ENCODE results near the gene EPN3.

EPN3 gene

DNA sequence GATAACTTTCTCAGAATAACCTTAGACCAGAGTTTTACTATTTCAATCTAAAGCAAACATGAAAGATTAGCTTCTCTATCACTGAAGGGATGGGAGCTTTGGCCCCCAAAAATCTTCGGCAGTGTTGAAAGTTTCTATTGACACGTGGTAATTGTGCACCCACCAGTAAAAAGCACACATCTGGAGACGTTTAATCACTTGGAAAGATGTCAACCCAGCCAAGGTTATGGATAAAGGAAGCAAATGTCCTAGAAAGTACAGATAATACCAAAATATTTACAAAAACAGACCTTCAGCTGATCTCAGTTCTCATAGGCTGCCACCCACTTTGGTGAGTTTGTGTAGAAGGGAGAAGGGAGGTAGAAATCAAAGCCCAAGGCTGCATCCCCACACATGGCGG lies 19.0 kb upstream of the EPN3 start:
- no peak for DNase-seq

DNA sequence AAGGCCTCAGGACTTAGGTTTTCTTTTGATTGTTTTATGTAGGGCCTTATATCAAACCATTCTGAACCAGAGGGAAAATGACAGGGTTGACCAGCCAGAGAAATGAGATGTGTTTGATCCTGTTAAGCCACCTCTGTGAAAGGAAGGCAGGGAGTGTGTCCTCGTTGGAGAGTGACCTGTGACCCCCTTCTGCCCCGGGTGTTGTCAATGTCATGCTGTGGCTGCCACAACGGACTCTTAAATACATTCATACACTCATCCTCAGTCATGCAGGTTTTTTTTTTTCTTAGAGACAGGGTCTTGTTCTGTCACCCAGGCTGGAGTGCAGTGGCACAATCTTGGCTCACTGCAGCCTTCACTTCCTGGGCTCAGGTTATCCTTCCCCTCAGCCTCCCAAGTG lies 18.1 kb upstream of the EPN3 start:
- DNase-seq, result no peak

DNA sequence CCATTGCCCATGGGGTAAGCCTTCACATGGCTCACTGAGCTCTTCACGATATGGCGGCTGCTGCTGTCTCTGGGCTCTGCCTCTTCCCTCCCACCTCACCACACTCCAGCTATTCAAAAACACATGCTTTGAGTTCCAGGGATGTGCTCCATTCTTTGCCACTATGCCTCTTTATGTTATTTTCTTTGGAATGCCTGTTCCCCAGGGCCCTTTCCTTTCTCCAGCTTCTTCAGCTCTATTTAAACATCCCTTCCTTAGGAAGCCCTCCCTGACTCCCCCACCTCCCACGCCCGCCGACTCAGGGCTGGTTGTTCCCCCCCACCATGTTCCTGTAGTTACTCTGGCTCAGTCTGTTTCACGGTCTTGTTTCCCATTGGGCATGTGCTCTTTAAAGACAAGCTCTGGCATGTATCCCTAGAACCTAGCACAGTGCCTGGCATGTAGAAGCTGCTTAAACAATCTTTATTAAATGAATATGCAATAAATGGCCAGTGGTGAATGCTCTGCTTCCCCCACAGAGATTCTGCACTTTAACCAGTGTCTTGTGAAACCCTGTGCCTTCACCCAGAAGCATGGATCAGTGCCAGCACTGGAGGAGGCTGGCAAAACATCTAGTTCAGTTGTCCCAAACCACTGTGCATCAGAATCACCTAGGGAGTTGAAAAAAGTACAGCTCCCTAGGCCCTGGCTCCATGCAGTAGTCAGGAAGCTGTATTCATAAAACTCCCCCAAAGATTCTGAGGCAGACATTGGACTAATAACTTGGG lies 17.4 kb upstream of the EPN3 start:
- DNase-seq, result no peak

DNA sequence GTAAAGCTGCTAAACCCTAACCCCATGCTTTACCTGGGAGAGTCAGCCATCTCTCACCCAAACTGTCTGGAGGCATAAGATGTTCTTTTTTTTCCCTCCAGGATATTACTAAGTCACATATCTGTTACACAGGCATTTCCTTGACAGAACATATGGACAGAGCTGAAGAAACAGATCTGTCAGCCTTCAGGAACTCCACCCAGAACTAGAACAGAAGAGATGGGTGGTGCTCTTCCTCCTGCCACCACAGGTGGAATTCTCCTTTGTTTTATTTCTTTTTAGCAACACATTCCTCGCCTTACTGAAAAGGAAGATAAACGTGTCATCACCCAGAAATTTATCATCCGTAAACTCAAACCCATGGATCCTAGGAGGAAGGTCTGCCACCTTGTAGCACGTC lies 15.5 kb upstream of the EPN3 start:
- DNase-seq, result no peak

DNA sequence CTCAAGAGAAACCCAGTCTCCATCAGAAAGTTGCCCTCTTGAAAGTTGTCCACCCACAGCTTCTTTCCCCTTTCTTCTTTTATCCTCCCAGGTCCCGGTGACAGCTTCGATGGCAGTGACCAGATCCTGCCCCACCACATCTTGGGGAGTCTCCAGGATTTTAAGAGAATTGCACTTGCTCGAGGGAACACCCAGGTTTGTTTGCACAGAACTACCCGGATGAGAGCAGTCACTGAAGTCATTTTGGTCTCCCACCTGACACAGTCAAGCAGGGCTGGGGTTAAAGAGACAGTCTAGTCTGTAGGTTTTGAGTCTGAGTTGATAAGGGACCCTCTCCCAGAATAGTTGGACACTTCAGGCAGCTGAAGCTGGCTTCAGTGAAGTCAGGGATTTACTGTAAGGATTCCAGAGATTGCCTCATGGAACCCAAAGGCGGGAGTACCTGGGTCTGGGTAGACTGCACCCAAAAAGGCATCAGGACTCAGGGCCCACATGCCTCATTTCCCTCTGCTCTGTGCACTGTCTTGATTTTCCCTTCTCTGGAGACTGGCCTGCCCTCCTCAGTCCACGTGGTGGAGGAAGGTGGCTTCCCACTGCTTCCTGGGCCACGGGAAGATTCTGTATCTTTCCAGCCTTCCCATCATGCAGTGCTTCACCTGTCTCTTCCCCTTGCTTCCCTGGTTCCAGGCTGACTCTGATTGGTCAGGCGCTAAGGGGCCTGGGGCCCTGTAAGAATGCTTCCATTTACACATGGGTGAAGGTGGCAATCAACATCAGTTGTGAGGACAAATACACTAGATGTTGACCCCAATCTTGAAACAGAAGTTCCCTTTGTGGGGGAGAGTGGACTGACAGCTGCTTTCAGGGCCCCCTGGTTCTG lies 14.8 kb upstream of the EPN3 start:
- DNase-seq, result no peak

DNA sequence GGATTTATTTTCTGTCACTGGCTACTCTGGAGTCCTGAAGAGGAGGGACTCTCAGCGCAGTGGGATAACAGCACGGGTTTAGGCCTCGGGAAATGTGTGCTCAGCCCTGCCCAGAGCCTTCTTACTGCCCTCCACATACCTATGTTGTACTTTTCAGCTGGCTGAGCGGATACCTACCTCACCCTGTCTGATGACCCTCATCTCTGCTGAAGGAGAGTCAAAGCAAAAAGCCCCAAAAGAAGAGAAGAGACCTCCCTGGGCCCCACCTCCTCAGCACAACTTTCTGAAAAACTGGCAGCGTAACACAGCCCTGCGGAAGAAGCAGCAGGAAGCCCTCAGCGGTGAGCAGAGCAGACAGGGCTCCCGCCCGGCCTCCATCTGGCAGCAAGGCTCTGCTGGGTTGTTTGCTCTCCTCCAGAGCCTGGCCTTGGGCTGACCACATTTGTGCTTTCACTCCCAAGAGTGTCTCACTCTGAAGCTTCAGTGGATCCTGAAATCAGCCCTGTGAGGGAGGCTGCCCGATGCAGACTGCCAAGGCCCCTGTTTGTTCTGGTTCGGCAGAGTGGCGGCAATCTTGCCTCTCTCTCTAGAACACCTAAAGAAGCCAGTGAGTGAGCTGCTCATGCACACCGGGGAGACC lies 14.0 kb upstream of the EPN3 start:
- no peak for DNase-seq

DNA sequence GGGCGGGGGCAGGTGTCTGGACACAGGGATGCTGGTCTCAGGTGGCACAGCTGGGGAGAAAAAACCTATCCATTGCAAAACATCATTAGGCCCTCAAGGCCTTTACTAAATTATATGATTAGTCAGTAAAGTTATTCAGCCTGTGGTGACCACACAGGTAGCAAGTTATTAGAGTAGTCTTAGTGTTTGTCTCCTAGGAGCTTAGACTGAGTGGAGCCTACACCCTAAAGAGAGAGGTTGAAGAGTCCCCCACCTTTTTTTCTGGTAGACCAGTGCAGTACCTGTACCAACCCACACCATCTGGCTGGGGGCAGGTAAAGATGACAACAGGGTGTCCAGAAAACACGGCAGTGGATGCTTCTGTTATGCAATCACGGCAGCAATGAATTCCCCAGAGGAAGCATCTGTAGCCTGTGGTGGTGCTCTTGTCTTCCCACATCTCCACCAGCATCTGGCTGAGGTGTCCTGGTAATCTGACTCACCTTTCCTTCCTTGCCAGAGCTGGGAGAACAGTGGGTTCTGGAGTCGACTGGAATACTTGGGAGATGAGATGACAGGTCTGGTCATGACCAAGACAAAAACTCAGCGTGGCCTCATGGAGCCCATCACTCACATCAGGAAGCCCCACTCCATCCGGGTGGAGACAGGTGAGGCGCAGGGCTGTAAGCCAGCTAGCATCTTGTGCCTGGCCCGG lies 13.2 kb upstream of the EPN3 start:
- DNase-seq, result no peak

DNA sequence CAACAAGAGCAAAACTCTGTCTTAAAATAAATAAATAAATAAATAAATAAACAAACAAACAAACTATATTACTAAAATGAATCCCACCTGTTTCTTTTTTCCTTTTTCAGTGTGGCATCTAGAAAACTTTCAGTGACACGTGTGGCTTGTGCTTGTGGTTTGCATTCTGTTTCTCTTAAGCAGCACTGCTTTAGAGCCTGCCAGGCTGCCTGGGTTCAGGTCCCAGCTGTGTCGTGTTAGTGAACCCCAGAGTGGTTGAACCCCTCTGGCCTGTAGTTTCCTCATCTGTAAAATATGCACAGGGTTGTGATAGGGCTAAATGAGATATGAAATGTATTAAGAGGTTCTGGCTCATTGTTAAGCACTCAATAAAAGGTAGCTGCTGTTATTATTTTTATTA lies 12.1 kb upstream of the EPN3 start:
- DNase-seq, result no peak

DNA sequence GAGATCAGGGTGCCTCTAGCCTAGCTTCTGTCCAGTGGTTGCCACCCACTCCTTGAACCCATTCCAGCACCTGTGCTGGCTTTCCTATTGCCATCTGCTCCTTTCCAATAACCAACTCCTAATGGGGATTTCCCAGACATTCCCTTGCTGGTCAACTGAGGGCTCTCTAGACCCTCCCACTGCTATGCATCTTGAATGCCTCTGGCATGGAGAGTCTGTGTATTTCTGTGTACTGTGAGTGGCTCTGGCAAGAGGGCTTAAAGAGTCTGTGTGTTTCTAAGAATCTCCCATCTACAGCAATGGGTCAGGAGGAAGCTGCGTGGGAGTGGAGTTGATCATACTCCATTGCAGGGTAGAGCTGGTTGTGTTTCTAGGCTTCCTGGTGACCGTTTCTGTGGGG lies 11.0 kb upstream of the EPN3 start:
- no peak for DNase-seq

DNA sequence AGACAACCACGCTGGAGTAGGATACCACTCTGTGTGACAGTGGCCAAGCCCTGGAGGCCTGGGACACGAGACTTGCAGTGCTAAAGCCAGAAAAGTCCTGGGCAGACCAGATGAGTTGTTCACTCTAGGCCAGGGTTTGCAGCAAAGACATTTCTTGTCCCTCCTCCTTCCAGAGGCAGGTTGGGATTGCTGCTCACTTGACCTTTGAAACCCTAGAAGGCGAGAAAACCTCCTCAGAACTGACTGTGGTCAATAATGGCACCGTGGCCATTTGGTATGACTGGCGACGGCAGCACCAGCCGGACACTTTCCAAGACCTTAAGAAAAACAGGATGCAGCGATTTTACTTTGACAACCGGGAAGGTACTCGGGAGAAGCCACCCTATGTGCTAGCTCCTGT lies 9.8 kb upstream of the EPN3 start:
- no peak for DNase-seq

DNA sequence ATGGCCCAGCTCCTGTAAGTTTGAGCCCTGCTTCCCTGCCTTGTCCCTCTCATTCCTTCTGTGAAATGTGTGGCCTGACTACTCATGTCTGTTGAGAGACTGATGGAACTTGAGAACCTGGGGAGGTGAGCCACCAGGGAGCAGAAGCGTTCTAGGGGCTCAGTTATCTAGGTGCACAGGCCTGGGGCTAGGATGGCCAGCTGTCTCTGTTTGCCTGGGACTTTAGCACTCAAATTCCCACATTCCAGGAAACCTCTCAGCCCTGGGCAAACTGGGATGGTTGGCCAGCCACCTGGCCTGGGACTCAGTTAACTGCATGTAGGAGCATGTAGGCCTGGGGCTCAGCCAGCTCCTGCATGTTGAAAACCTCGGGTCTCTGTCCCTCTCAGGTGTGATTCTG lies 9.3 kb upstream of the EPN3 start:
- DNase-seq, result no peak

DNA sequence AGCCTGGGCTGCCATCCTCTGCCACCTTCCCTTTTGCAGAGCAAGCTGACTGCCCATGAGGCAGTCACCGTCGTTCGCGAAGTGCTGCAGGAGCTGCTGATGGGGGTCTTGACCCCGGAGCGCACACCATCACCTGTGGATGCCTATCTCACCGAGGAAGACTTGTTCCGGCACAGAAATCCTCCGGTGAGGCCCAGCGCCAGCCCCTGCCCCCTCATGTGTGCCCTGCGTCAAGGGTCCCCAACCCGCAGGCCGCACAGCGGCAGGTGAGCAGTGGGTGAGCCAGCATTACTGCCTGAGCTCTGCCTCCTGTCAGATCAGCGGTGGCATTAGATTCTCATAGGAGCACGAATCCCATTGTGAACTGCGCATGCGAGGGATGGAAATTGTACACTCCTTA lies 7.7 kb upstream of the EPN3 start:
- DNase-seq, result no peak

DNA sequence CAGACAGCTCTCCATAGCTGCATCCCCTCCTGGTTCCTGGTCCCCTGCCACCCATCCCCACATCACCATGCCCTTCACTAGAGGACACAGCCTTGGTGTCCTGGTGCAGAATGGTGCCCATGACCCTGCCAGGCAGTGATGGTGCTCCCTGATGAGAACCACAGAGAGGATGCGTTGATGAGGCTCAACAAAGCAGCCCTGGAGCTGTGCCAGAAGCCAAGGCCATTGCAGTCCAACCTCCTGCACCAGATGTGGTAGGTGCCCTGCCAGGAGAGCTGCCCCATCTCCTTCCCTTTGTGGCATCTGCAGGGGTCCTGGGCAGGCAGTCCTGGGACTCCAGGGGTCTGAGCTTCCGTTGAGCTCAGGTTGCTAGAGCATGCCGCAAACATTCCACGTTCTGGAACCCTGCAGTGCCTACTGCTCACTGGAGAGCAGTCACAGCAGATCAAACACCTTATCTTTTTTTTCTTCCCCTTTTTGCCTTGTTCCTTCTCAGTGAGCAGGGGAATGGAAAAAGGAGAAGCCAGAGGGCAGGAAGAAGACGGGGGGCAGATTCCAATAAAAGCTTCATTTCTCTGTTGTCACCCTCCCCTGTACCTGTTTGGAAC lies 5.3 kb upstream of the EPN3 start:
- DNase-seq, result no peak

DNA sequence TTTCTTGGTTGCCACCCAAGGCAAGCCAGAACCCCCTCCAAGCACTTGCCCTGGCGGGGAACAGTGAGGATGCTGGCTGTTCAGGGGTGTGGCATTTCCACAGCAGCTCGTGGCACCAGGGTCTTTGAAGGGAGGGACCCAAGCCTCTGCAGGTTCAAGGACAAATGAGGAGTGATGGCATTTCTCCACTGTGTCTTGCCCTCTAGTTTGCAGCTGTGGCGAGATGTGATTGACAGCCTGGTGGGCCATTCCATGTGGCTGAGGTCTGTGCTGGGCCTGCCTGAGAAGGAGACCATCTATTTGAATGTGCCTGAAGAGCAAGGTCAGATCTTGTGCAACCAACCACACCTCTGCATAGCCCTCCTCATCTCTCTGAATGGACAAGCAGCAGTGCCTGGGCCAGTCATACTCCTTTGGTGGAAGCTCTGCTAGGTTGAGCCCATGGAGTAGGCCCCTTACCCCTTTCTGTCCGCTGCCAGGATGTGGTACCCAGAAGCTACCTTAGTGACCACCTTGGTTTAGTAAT lies 4.5 kb upstream of the EPN3 start:
- no peak for DNase-seq

DNA sequence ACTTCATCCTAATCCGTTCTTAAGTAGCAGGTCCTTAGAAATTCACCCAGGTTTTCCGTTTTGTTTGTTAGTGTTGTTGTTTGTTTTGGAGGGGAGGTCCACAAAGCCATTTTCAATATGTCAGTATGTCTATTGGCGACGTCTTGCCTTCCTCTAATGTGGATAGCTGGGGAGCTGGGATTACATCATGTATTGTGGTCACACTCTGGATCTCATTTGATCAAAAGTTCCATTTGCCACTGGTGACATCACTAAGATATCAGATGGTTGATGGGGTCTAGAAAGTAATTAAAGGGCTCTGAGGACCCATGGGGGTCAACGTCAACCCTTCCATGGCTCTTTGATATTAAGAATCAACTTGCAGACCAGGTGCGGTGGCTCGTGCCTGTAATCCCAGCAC lies 2.7 kb upstream of the EPN3 start:
- DNase-seq, result no peak

DNA sequence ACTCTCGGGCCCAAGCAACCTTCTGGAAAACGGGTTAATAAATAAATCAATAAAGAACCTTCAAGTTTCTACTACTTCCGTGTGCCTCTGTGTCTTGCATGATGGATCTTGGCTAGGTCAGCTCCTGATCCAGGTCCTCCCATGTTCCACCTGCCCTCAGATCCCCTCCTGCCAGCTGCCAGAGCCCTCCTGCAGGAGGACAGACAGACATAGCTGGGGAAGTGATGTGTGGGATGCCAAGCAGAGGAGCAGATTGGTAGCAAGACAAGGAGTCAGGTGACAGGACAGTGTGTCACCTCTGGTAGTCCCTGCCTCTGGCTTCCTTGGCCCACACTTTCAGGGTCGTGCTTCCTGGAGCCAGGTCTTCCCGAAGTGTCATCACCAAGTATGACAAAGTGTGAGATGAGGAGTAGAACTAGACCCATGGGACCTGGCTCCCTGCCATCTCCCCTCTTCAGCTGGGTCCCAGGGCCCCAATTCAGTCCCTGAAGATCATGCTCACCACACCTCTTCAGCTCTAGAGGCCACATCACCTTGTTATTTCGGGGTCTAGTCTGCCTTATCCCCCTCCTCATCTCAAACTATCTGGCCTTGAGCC lies 1.0 kb upstream of the EPN3 start:
- no peak for DNase-seq

DNA sequence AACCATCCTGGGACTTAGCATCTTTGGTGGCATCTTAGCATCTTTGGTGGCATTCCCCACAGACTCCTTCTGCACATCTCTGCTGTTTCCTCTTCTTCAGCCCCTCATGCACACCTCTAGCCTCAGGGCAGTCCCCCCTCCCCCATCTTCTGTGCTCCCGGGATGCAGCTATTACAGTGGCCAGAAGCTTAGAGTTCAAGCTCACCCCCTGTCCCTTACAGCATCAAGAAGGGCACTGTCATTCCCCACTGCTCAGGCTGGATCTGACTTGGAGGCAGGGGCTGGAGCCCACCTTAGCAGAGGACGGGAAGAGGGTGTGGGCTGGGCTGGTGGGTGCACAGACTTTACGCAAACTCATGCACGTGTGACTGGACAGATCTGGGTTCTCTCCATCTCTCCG lies 650 bp downstream of the EPN3 start:
- no peak for DNase-seq

DNA sequence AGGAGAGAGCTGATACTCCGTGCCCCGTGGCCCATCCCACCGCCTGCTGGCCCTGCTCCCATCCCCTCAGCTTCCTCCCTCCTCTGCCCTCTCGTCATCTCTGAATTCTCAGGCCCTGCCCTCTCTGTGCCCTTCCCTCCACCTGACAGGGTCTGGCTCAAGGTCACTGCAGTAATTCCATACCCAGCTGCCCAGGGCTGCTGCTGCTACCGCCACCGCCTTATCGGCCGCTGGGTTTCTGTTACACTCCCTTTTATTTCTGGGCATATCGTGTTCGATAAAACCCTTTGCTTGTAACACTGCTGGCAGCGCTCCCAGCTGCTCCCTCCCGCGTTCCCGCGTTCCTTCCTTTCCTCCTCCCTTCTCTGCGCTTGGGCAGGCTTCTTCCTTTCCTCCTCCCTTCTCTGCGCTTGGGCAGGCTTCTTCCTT lies 1.2 kb downstream of the EPN3 start:
- no peak for DNase-seq

DNA sequence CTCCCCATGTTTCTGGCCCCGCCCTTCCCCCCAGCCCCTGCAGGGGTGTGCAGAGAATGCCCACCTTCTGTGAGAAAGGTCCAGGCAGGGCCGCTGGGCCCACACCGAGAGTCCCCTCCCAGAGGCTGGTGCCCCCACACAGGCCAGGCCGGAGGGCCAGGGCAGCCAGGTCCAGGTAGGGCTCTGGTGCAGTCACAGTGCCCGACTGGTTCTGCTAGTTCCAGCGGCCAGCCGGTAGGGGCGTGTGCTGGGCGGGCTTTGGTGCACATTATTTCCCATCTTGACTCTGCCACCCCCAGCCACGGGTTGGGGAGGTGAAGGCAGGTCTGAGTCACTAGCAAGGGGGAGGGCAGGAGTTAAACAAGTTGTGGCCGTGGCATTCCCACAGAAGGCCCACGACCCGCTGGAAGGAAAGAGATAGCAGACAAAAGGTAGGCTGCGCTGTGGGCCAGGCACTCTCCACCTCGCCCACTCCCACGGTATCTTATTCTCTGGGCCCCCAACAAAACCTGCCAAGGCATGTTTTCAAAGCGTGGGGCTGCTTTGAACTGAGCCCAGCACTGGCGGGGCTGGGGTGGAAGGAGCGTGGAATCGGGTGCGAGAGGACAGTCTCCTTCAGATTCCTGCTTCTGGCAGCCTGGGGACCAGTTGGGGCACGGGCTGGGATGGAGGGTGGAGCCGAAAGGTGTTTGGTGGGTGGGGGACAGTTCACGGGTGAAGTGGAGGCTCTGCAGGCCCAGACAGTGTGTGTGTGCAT lies 1.9 kb downstream of the EPN3 start:
- DNase-seq, result no peak

DNA sequence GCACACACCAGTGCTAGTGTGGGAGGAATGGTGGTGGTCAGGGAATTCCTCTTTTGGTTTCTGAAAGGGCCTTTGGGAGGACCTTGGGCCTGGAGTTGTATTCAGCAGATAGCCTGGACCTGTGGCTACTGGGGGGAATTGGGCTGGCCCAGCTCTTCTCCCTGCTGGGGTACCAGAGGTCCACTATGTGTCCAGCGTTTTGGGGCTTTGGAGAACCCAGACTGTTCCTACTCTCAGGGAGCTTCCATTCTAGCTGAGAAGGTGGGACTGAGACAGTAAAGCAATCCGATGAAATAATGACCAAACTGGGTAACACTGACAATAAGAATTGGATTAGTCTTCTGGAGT lies 2.4 kb downstream of the EPN3 start:
- DNase-seq, result no peak

DNA sequence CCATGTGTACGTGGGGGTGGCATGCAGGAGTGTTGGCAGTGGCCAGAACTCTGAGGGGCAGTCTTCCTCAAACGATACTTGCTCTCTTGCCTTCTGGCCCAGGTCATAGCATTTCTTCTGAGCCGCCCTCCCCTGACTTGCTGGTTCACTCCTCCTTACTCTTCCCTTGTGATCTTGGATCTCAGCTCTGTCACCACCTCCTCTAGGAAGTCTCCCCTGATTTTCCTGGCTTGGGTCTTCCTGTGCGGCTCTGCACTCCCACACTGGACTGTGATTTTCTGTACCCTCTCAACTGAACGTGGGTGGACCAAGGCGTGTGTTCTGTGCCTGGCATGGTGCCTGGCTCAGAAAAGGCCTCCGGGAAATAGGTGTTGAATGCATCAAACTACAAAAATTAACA lies 2.9 kb downstream of the EPN3 start:
- no peak for DNase-seq

Measured in NCI-H2081 treated with DMSO at 0.1 percent for 48 hours (cell line).